Measurements from ENCODE around the gene OR2F2. TPM values are rescaled to one million over a fixed set of nuclear protein-coding genes. Genes with fewer than 3 reads are reported as not detected.

Gene OR2F2
- total RNA-seq, 1 experiment from 2014 or later: not detected

DNA sequence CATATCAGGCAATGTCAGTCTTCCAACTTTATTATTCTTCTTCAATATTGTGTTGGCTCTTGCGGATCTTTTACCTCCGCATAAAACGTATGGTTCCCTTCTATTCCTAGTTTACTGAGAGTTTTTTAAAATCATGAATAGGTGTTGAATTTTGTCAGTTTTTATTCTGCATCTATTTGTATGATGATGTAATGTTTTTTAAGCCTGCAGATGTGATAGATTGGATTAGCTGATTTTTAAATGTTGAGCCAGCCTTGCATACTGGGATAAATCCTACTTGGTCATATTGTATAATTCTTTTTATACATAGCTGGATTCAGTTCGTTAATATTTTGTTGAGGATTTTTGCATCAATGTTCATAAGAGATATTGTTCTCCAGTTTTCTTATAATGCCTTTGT is 10.4 kb downstream of the OR2F2 start:
- peaks cover 28% of the 10 kb centered on the region for H3K9me3 Mint-ChIP-seq (ENCODE audit: unreplicated experiment)
- no TSS peak for BruUV-seq (replicated peaks)
- TF ChIP-seq, protein P1, sequence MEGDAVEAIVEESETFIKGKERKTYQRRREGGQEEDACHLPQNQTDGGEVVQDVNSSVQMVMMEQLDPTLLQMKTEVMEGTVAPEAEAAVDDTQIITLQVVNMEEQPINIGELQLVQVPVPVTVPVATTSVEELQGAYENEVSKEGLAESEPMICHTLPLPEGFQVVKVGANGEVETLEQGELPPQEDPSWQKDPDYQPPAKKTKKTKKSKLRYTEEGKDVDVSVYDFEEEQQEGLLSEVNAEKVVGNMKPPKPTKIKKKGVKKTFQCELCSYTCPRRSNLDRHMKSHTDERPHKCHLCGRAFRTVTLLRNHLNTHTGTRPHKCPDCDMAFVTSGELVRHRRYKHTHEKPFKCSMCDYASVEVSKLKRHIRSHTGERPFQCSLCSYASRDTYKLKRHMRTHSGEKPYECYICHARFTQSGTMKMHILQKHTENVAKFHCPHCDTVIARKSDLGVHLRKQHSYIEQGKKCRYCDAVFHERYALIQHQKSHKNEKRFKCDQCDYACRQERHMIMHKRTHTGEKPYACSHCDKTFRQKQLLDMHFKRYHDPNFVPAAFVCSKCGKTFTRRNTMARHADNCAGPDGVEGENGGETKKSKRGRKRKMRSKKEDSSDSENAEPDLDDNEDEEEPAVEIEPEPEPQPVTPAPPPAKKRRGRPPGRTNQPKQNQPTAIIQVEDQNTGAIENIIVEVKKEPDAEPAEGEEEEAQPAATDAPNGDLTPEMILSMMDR (IDR thresholded peaks at IDR 0.05; ENCODE audit: insufficient read depth in 1 of 2, low read depth in 1 of 2, low read length in 1 of 2, severe bottlenecking in 1 of 2, unreplicated experiment in 1 of 2): no peak
- no peaks in the 10 kb centered on the region for H3K27me3 Mint-ChIP-seq (ENCODE audit: insufficient read depth, unreplicated experiment)
- no peak for DNase-seq
- H3K27ac Mint-ChIP-seq (ENCODE audit: unreplicated experiment): no peak overlapping the region
- Histone ChIP-seq H3K36me3 (ENCODE audit: control insufficient read depth, insufficient read depth, low read length) (no peaks in the 10 kb centered on the region), H3K27me3 (replicated peaks; ENCODE audit: control insufficient read depth, insufficient read depth, low read length) (no peaks in the 10 kb centered on the region), H3K9me3 (no peaks in the 10 kb centered on the region; the same call in 1 of the 2 replicates), H3K4me1 (no peaks in the 10 kb centered on the region), H3K4me3 (ENCODE audit: low read depth, low read length) (no peak overlapping the region)
- peaks cover 7% of the 10 kb centered on the region for H3K4me1 Mint-ChIP-seq (ENCODE audit: low read depth, unreplicated experiment)
- ChIA-PET POLR2A (no interaction called here), CTCF (no interaction called here)
- no peak overlapping the region for H3K4me3 Mint-ChIP-seq (ENCODE audit: unreplicated experiment)
- intact Hi-C loops (cut with micrococcal nuclease; ENCODE audit: unreplicated experiment): no loop called here
- H3K36me3 Mint-ChIP-seq (ENCODE audit: insufficient read depth, unreplicated experiment): no peaks in the 10 kb centered on the region

DNA sequence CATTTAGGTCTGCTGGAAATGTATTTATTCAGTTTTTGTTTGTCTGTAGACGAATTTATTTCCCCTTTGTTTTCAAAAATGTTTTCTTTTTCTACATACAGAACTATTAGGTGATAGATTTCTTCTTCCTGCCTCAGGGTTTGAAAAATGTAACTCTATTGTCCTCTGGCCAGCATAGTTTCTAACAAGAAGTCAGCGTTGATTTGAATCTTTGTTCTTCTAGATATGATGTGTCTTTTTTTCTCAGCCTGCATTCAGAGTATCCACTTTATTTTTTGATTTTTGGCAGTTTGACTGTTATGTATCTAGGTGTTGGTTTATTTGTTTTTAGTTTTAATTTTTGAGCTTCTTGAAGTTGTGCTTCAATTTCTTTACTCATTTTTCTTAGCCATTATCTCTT is 12.1 kb downstream of the OR2F2 start:
- no peak overlapping the region for H3K4me3 Mint-ChIP-seq (ENCODE audit: unreplicated experiment)

DNA sequence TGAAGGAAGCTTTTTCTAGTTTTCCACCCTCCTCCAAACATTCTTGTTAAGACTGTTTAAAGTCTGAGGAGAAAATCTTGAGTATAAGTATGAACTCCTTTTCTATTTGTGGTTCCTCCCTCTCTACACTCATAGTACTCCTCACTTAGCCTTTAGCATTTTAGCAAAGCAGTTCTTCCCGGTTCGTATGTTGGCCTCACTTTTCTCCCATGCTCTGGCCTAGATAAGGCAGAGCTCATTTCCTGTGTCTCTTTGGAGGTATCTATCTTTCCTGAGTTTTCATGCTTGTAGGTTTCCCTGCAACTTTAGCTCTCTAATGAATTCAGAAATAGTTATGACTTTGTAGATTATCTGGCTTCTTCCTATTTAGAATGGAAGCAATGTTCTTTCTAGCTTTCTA is 13.7 kb downstream of the OR2F2 start:
- peaks cover 38% of the 10 kb centered on the region for H3K9me3 Mint-ChIP-seq (ENCODE audit: unreplicated experiment)
- H3K4me3 Mint-ChIP-seq (ENCODE audit: unreplicated experiment): no peak overlapping the region
- BruUV-seq (replicated peaks): no TSS peak
- H3K36me3 Mint-ChIP-seq (ENCODE audit: insufficient read depth, unreplicated experiment): no peaks in the 10 kb centered on the region
- DNase-seq: no peak
- TF ChIP-seq, protein P1 (IDR thresholded peaks at IDR 0.05; ENCODE audit: insufficient read depth in 1 of 2, low read depth in 1 of 2, low read length in 1 of 2, severe bottlenecking in 1 of 2, unreplicated experiment in 1 of 2): no peak
- CTCF ChIA-PET: no interaction called here
- Histone ChIP-seq H3K36me3 (ENCODE audit: control insufficient read depth, insufficient read depth, low read length) (no peaks in the 10 kb centered on the region), H3K9me3 (no peaks in the 10 kb centered on the region; the same call in 1 of the 2 replicates), H3K4me1 (no peaks in the 10 kb centered on the region), H3K4me3 (ENCODE audit: low read depth, low read length) (no peak overlapping the region), H3K27me3 (replicated peaks; ENCODE audit: control insufficient read depth, insufficient read depth, low read length) (no peaks in the 10 kb centered on the region)
- H3K4me1 Mint-ChIP-seq (ENCODE audit: low read depth, unreplicated experiment): no peaks in the 10 kb centered on the region
- POLR2A ChIA-PET: no interaction called here
- intact Hi-C loops (cut with micrococcal nuclease; ENCODE audit: unreplicated experiment): no loop called here
- H3K27me3 Mint-ChIP-seq (ENCODE audit: insufficient read depth, unreplicated experiment): no peaks in the 10 kb centered on the region
- no peak overlapping the region for H3K27ac Mint-ChIP-seq (ENCODE audit: unreplicated experiment)

More for the DNA sequence above, 12.1 kb downstream of the OR2F2 start:
- CTCF ChIA-PET: no interaction called here
- Mint-ChIP-seq H3K36me3 (ENCODE audit: insufficient read depth, unreplicated experiment) (no peaks in the 10 kb centered on the region), H3K27me3 (ENCODE audit: insufficient read depth, unreplicated experiment) (no peaks in the 10 kb centered on the region), H3K4me1 (ENCODE audit: low read depth, unreplicated experiment) (peaks cover under 1% of the 10 kb centered on the region), H3K27ac (ENCODE audit: unreplicated experiment) (no peak overlapping the region), H3K9me3 (ENCODE audit: unreplicated experiment) (peaks cover 28% of the 10 kb centered on the region)
- Histone ChIP-seq H3K27me3 (replicated peaks; ENCODE audit: control insufficient read depth, insufficient read depth, low read length) (no peaks in the 10 kb centered on the region), H3K36me3 (ENCODE audit: control insufficient read depth, insufficient read depth, low read length) (no peaks in the 10 kb centered on the region), H3K4me1 (no peaks in the 10 kb centered on the region), H3K4me3 (ENCODE audit: low read depth, low read length) (no peak overlapping the region), H3K9me3 (no peaks in the 10 kb centered on the region; the same call in 1 of the 2 replicates)
- BruUV-seq (replicated peaks): no TSS peak
- POLR2A ChIA-PET: no interaction called here
- intact Hi-C loops (cut with micrococcal nuclease; ENCODE audit: unreplicated experiment): no loop called here
- TF ChIP-seq, protein P1 (IDR thresholded peaks at IDR 0.05; ENCODE audit: insufficient read depth in 1 of 2, low read depth in 1 of 2, low read length in 1 of 2, severe bottlenecking in 1 of 2, unreplicated experiment in 1 of 2): no peak
- DNase-seq: no peak
